A549 (cell line): ENCODE data around the gene TECR.

Experiments
- CTCF ChIP-seq: fragments of >200 bp; sonication (Bioruptor Twin); formaldehyde crosslinking; IDR thresholded peaks from 3 replicates; pipeline ENCODE4 v1.5.1; 2016
- HEYL ChIP-seq: fragments of 250-450 bp; sonication (Bioruptor Pico); IDR thresholded peaks from 2 replicates; pipeline ENCODE4 v1.8.0; 2021; ENCODE audit warnings: mild to moderate bottlenecking, moderate library complexity
- KDM5A ChIP-seq: fragments of 200-600 bp; sonication (generic); IDR thresholded peaks from 2 replicates; pipeline ENCODE4 v1.6.1; 2016; ENCODE audit warnings: antibody characterized with exemption, mild to moderate bottlenecking
- POLR2A ChIP-seq: IDR thresholded peaks from 2 replicates; pipeline ENCODE4 v1.6.1; 2012; ENCODE audit warnings: mild to moderate bottlenecking, low read length
- USF2 ChIP-seq: fragments of 450-650 bp; IDR thresholded peaks from 2 replicates; pipeline ENCODE4 v1.6.1; 2014; ENCODE audit warnings: antibody characterized with exemption

- TF ChIP-seq CTCF (no peak), USF2 (no peak), POLR2A (peak; percentile 99), KDM5A (no peak), HEYL (CRISPR knock-in tag) (no peak)
Observed at GRCh38 chr19:14517840-14518505, 11.4 kb upstream of the TECR start, which contains the start of gene DNAJB1.
